Measurements from ENCODE around the gene CD96. TPM values are rescaled to one million over a fixed set of nuclear protein-coding genes. Genes with fewer than 3 reads are reported as not detected.
A peak's percentile ranks its signal among the peaks of the same experiment; 100 is the strongest.
"Not testable (repeated sequence)": the region's sequence is repeated elsewhere in the genome, so short reads cannot be mapped to it uniquely, and the experiment has no call there.

CD96 gene
- total and polyA plus RNA-seq, 7 donors, result 0.01 to 0.59 (median 0.20) TPM; not detected in 1

- DNase-seq, result peak in 1 of 2 donors; percentile 21
These were observed 125.7 kb downstream of the CD96 start for GRCh38 chr3:111667621-111668239.

GRCh38 chr3:111668326-111668725, 126.3 kb downstream of the CD96 start:
- H3K9me3 ChIP-seq, result no peaks in the 10 kb centered on the region
- no peaks in the 10 kb centered on the region for H3K27me3 ChIP-seq (ENCODE audit: insufficient read depth in 3 of 3, low read length in 2 of 3)
- TF ChIP-seq CTCF (IDR thresholded peaks at IDR 0.05), result no peak
- H3K36me3 ChIP-seq (ENCODE audit: insufficient read depth in 1 of 2, low read depth in 1 of 2), result no peaks in the 10 kb centered on the region
- ATAC-seq (no peak), DNase-seq (no peak)
- no peak overlapping the region for H3K4me3 ChIP-seq
- H3K4me1 ChIP-seq, result no peaks in the 10 kb centered on the region
- intact Hi-C loops (cut with DNase I), result loop anchor here (2.0 to 5.0 kb wide), 3 partner anchors 48 to 304 kb away; no protein-coding TSS in a partner anchor
- no peak overlapping the region for H3K27ac ChIP-seq

More at GRCh38 chr3:111667621-111668239, 125.7 kb downstream of the CD96 start:
- Histone ChIP-seq H3K9me3 (no peaks in the 10 kb centered on the region), H3K36me3 (ENCODE audit: insufficient read depth in 1 of 2, low read depth in 1 of 2) (no peaks in the 10 kb centered on the region), H3K27me3 (ENCODE audit: insufficient read depth in 3 of 3, low read length in 2 of 3) (no peaks in the 10 kb centered on the region), H3K27ac (no peak overlapping the region), H3K4me1 (no peaks in the 10 kb centered on the region), H3K4me3 (no peak overlapping the region)
- no peak for TF ChIP-seq CTCF (IDR thresholded peaks at IDR 0.05)
- peak in 2 of 4 donors; percentile 40 to 63 for ATAC-seq
- intact Hi-C loops (cut with DNase I), result loop anchor here (2.0 to 5.0 kb wide), 3 partner anchors 49 to 305 kb away; no protein-coding TSS in a partner anchor
- 50 to 57% (median 51%) methylated on average over 5 of the region's 5 CpGs for WGBS, 3 donors

- DNase-seq (no peak), ATAC-seq (peak; percentile 51 to 88 (median 70))
- Histone ChIP-seq H3K27me3 (ENCODE audit: insufficient read depth in 3 of 3, low read length in 2 of 3) (no peaks in the 10 kb centered on the region), H3K4me1 (peaks cover 3% of the 10 kb centered on the region), H3K9me3 (no peaks in the 10 kb centered on the region), H3K4me3 (no peak overlapping the region), H3K27ac (no peak overlapping the region), H3K36me3 (ENCODE audit: insufficient read depth in 1 of 2, low read depth in 1 of 2) (no peaks in the 10 kb centered on the region)
- intact Hi-C loops (cut with DNase I), result loop anchor here (2.0 to 5.0 kb wide), 3 partner anchors 48 to 303 kb away; no protein-coding TSS in a partner anchor
- 33 to 34% (median 33%) methylated on average over 5 of the region's 5 CpGs for WGBS, 3 donors
- peak; percentile 81 for TF ChIP-seq CTCF (IDR thresholded peaks at IDR 0.05)
These were observed 127.0 kb downstream of the CD96 start for GRCh38 chr3:111668888-111669488.

GRCh38 chr3:111669926-111670630, 128.1 kb downstream of the CD96 start:
- intact Hi-C loops (cut with DNase I), result loop anchor here (2.0 to 5.0 kb wide), 3 partner anchors 47 to 302 kb away; no protein-coding TSS in a partner anchor

GRCh38 chr3:111672461-111672860, 130.5 kb downstream of the CD96 start:
- H3K27ac ChIP-seq; DNase-seq; H3K9me3 ChIP-seq; H3K27me3 ChIP-seq (ENCODE audit: insufficient read depth in 3 of 3, low read length in 2 of 3); intact Hi-C loops (cut with DNase I); ATAC-seq; H3K4me1 ChIP-seq; H3K4me3 ChIP-seq; H3K36me3 ChIP-seq (ENCODE audit: insufficient read depth in 1 of 2, low read depth in 1 of 2): not testable (repeated sequence)
- WGBS, 3 donors, result 73 to 78% (median 77%) methylated on average over 6 of the region's 6 CpGs

More at GRCh38 chr3:111669926-111670630, 128.1 kb downstream of the CD96 start:
- DNase-seq (no peak), ATAC-seq (no peak)
- Histone ChIP-seq H3K36me3 (ENCODE audit: insufficient read depth in 1 of 2, low read depth in 1 of 2) (no peaks in the 10 kb centered on the region), H3K27ac (no peak overlapping the region), H3K9me3 (no peaks in the 10 kb centered on the region), H3K27me3 (ENCODE audit: insufficient read depth in 3 of 3, low read length in 2 of 3) (no peaks in the 10 kb centered on the region), H3K4me3 (no peak overlapping the region), H3K4me1 (peaks cover 4% of the 10 kb centered on the region)
- 80 to 83% (median 82%) methylated on average over 7 of the region's 7 CpGs for WGBS, 3 donors
- no peak for TF ChIP-seq CTCF (IDR thresholded peaks at IDR 0.05)

Data from psoas muscle (tissue), 8 donors.